Progenitor cell of endocrine pancreas (in vitro differentiated cells): ENCODE data around the gene DNAJB8. TPM values are rescaled to one million over a fixed set of nuclear protein-coding genes. Genes with fewer than 3 reads are reported as not detected.
A peak's percentile ranks its signal among the peaks of the same experiment; 100 is the strongest.

ENCODE experiments used
- DNase-seq: peaks from one replicate; pipeline ENCODE4 v3.0.0; 2021; ENCODE audit warnings: low spot score; ENCODE audit not compliant: unreplicated experiment
- H3K27ac Mint-ChIP-seq: 2 replicates; pipeline ENCODE4 v1.8.0; 2021; ENCODE audit warnings: mild to moderate bottlenecking, moderate library complexity, mixed read lengths
- H3K27me3 Mint-ChIP-seq: 2 replicates; pipeline ENCODE4 v1.8.0; 2021; ENCODE audit warnings: mixed read lengths
- H3K36me3 Mint-ChIP-seq: 2 replicates; pipeline ENCODE4 v1.8.0; 2022; ENCODE audit warnings: mixed read lengths; ENCODE audit not compliant: insufficient read depth
- H3K4me1 Mint-ChIP-seq: 2 replicates; pipeline ENCODE4 v1.8.0; 2021; ENCODE audit warnings: low read depth, mixed read lengths
- H3K4me3 Mint-ChIP-seq: 2 replicates; pipeline ENCODE4 v1.8.0; 2021; ENCODE audit warnings: low read depth, mild to moderate bottlenecking, moderate library complexity, mixed read lengths
- H3K9me3 Mint-ChIP-seq: 2 replicates; pipeline ENCODE4 v1.8.0; 2021; ENCODE audit warnings: low read depth, mixed read lengths
- total RNA-seq: library from RNA; stranded (reverse); gene quantifications from 2 replicates; pipeline ENCODE4 v1.2.1, GENCODE V29; 2021
- TF ChIP-seq, protein P1 (sequence below): fragments of 200-600 bp; sonication (generic); IDR thresholded peaks from one replicate; pipeline ENCODE4 v1.5.0; 2021; ENCODE audit warnings: antibody characterized with exemption, mild to moderate bottlenecking; ENCODE audit not compliant: unreplicated experiment

Gene DNAJB8
- total RNA-seq, 1 donor from 2014 or later, result not detected

DNA sequence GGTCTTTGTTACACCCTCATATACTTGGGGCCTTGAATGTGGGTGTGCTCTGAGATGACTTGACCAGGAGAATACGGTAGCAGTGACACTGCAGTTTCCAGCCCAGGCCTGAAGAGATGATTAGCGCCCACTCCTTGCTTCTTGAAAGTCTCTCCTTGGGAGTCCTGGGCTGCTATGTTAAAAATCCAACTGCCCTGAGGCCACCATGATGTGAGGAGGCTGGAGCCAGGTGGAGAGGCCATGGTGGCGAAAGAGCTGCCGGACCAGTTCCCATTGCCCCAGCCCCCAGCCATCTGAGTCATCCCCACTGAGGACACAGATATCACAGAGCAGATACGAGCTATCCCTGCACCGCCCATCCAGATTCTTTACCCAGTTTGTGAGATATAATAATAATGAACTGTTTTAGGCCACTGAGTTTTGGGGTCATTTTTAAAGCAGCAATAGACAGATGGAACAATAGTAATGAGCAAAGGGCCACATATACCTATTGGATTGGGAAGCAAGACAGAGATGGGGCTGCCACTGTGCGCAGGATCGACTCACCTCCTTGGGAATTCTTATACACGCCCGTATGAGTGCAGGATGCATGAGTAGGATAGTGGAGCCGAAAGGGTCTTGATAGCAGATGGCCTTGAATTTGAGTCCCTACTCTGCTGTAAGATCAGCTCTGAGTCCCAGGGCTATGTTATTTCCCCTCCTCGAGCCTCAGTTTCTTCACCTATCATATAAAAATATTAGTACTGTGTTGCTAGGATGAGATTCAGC lies 38.5 kb upstream of the DNAJB8 start:
- Mint-ChIP-seq H3K4me3 (no peak overlapping the region), H3K27me3 (peaks cover 49% of the 10 kb centered on the region), H3K36me3 (no peaks in the 10 kb centered on the region), H3K27ac (no peak overlapping the region), H3K9me3 (no peaks in the 10 kb centered on the region), H3K4me1 (no peaks in the 10 kb centered on the region)
- DNase-seq, result no peak
- TF ChIP-seq, protein P1, sequence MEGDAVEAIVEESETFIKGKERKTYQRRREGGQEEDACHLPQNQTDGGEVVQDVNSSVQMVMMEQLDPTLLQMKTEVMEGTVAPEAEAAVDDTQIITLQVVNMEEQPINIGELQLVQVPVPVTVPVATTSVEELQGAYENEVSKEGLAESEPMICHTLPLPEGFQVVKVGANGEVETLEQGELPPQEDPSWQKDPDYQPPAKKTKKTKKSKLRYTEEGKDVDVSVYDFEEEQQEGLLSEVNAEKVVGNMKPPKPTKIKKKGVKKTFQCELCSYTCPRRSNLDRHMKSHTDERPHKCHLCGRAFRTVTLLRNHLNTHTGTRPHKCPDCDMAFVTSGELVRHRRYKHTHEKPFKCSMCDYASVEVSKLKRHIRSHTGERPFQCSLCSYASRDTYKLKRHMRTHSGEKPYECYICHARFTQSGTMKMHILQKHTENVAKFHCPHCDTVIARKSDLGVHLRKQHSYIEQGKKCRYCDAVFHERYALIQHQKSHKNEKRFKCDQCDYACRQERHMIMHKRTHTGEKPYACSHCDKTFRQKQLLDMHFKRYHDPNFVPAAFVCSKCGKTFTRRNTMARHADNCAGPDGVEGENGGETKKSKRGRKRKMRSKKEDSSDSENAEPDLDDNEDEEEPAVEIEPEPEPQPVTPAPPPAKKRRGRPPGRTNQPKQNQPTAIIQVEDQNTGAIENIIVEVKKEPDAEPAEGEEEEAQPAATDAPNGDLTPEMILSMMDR, result no peak

DNA sequence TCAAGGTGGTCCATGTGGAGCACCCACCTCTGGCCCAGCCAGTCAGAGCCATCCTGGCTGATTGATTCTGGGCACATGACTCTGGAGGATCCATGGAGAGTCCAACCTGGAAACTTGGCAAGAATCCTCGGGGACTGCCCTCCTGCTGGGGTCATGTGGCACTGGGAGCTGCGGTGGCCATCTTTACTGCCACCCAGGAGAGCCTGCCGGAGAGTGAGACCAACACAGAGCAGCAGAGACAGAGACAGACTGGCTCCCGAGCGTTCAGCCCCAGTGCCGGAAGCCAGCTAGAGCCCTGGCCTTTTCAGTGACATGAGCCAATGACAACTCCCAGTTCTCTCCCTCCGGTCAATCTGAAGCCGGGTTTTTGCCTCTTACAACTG lies 37.8 kb upstream of the DNAJB8 start:
- H3K4me3 Mint-ChIP-seq, result no peak overlapping the region
- no peaks in the 10 kb centered on the region for H3K4me1 Mint-ChIP-seq
- H3K36me3 Mint-ChIP-seq, result no peaks in the 10 kb centered on the region
- H3K9me3 Mint-ChIP-seq, result no peaks in the 10 kb centered on the region
- peaks cover 54% of the 10 kb centered on the region for H3K27me3 Mint-ChIP-seq
- no peak for DNase-seq
- H3K27ac Mint-ChIP-seq, result no peak overlapping the region
- TF ChIP-seq, protein P1, result no peak

DNA sequence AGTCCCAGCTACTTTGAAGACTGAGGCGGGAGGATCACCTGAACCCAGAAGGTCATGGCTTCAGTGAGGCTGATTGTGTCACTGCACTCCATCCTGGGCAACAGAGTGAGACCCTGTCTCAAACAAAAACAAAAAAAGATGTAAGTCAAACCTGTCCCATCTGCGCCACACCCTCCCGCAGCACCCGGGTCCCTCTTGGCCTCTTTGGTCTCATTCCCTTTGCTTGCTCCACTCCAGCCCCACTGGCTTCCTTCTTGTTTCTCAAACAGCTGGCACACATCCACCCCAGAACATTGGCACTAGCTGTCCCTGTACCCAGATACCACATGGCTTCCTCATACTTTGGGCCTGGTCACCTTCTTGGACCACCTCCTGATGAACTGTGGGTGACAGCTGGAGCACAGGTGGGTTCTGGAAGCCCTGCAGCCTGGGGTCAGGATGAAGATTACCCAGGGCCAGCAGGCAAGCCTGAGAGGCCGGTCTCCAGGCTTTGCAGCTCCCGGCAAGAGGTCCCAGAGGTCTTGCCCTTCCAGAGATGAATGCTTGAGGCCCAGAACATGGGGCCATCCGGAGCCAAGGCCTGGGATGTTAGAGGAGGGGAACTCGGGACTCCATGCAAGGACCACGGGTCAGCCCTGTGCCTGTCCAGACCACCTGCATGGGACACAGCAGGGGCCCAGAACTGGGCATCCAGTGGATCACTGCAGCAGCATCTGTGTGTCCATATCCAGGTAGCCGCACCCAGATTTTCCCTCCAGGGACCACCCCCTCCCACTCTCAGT lies 37.3 kb upstream of the DNAJB8 start:
- Mint-ChIP-seq H3K4me3 (no peak overlapping the region), H3K4me1 (no peaks in the 10 kb centered on the region), H3K36me3 (no peaks in the 10 kb centered on the region), H3K27ac (no peak overlapping the region), H3K27me3 (peaks cover 55% of the 10 kb centered on the region), H3K9me3 (no peaks in the 10 kb centered on the region)
- TF ChIP-seq, protein P1, result no peak
- no peak for DNase-seq

DNA sequence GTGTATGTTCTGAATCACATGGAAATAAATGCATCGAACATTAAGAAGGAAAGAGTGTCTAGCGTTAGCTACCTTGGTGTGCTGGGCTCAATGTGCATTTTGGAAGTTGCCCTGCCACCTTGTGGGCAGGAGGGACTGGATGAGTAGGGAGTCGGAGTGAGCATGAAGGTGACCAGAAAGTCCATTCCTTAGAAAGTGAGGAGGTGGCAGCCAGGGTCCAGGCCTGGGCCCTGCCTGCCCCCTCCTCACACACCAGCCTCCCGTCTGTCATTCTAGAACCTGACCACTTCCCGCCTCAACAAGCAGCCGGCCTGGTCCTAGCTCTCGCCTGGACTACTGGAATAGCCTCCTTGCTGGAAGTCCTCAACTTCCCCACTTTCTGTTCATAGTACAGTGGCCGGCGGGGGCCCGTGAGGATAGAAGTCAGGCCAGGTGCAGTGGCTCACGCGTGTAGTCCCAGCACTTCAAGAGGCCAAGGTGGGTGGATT lies 36.5 kb upstream of the DNAJB8 start:
- Mint-ChIP-seq H3K36me3 (no peaks in the 10 kb centered on the region), H3K9me3 (no peaks in the 10 kb centered on the region), H3K27me3 (peaks cover 58% of the 10 kb centered on the region), H3K4me3 (no peak overlapping the region), H3K27ac (no peak overlapping the region), H3K4me1 (no peaks in the 10 kb centered on the region)
- TF ChIP-seq, protein P1, result peak; percentile 42
- no peak for DNase-seq

DNA sequence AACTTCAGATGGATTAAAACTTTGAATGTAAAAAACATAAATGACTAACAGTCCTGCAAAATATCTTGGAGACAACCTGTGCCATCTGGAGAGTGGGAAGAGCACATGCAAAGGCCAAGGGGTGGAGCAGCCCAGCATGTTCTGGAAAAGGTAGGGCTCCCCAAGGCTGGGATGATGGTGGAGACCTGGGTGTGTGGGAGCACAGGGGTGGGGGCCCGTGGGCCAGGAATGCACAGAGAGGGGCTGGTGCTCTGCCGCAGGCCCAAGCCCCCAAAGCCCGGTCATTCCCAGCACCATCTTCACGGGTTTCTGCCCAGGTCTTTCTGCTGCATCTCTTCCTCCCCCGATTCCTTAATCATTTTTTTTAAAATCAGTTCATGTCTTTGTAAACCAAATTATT lies 36.0 kb upstream of the DNAJB8 start:
- Mint-ChIP-seq H3K9me3 (no peaks in the 10 kb centered on the region), H3K4me1 (no peaks in the 10 kb centered on the region), H3K4me3 (no peak overlapping the region), H3K27me3 (peaks cover 57% of the 10 kb centered on the region), H3K27ac (no peak overlapping the region), H3K36me3 (no peaks in the 10 kb centered on the region)
- no peak for DNase-seq
- TF ChIP-seq, protein P1, result no peak
